GM12873 (cell line): ENCODE results near the gene ST3GAL4.

Experiments used
- TF ChIP-seq, protein P1 (sequence below): IDR thresholded peaks from 2 replicates; pipeline ENCODE4 v1.5.1; 2012; ENCODE audit warnings: low read depth, mild to moderate bottlenecking, moderate library complexity, low read length, control low read depth; ENCODE audit not compliant: insufficient read depth; ENCODE audit errors: missing control alignments

The ST3GAL4 gene

DNA sequence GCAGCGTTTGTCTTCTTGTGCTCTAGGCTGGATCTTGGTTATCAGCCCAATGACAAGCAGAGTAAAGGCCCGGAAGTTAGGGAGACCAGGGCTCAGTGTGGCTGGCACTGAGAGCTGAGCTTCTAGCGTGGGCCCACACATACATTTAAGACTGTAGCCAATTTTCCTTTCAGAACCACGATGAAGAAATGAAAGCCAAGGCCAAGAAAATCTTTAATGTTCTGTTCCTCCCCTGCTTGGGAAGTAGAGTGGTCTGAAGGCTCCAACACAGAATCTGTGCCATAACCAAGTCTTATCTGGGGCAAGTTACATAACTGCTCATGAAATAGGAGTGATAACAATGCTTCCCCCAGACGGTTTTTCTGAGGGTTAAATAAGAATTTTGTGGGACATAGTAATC is 4.7 kb upstream of the ST3GAL4 start:
- TF ChIP-seq, protein P1, sequence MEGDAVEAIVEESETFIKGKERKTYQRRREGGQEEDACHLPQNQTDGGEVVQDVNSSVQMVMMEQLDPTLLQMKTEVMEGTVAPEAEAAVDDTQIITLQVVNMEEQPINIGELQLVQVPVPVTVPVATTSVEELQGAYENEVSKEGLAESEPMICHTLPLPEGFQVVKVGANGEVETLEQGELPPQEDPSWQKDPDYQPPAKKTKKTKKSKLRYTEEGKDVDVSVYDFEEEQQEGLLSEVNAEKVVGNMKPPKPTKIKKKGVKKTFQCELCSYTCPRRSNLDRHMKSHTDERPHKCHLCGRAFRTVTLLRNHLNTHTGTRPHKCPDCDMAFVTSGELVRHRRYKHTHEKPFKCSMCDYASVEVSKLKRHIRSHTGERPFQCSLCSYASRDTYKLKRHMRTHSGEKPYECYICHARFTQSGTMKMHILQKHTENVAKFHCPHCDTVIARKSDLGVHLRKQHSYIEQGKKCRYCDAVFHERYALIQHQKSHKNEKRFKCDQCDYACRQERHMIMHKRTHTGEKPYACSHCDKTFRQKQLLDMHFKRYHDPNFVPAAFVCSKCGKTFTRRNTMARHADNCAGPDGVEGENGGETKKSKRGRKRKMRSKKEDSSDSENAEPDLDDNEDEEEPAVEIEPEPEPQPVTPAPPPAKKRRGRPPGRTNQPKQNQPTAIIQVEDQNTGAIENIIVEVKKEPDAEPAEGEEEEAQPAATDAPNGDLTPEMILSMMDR: no peak

DNA sequence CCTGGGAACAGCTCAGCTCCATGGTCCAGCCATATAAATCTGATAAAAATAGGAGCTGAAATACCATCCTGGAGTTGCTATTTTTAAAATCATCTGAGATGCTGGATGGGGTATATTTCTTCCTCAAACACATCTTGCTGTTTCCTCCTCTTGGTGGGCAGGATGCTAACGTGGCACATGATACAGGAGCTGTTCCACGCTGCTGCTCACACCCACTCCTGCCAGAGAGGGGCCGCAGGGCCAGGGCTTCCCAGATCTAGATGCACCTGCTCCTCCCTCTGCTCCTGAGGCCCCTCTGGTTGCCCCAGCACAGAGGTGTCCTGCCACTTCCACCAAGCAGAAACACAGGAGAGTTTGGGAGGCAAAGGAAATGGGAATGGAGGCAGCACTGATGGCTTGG is 3.3 kb upstream of the ST3GAL4 start:
- TF ChIP-seq, protein P1: no peak

DNA sequence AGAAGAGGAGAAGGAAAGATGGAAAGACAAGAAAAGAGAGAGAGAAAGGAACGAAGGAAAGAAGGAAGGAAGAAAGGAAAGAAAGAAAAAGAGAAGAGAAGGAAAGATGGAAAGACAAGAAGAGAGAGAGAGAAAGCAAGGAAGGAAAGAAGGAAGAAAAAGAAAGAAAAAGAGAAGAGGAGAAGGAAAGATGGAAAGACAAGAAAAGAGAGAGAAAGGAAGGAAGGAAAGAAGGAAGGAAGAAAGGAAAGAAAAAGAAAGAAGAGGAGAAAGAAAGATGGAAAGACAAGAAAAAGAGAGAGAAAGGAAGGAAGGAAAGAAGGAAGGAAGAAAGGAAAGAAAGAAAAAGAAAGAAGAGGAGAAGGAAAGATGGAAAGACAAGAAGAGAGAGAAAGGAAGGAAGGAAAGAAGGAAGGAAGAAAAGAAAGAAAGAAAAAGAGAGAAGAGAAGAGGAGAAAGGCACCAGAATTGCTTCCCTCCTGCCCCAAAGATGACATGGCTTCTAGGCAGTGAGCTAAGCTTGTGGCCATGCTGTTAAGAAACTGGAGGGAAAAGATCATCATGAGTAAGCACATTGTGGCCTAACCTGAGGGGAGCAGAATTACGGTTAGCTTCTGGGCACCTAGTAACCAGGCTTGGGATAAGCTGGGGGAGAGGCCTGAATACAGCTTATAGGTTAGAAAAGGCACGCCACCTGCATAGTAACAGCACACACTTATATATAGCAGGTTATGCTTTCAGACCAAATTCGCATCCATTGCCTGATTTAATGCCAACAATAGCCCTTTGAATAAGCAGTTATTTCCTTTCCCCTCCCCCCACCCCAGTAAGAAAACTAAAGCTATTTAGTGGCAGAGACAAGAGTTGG is 2.3 kb upstream of the ST3GAL4 start:
- TF ChIP-seq, protein P1: no peak

DNA sequence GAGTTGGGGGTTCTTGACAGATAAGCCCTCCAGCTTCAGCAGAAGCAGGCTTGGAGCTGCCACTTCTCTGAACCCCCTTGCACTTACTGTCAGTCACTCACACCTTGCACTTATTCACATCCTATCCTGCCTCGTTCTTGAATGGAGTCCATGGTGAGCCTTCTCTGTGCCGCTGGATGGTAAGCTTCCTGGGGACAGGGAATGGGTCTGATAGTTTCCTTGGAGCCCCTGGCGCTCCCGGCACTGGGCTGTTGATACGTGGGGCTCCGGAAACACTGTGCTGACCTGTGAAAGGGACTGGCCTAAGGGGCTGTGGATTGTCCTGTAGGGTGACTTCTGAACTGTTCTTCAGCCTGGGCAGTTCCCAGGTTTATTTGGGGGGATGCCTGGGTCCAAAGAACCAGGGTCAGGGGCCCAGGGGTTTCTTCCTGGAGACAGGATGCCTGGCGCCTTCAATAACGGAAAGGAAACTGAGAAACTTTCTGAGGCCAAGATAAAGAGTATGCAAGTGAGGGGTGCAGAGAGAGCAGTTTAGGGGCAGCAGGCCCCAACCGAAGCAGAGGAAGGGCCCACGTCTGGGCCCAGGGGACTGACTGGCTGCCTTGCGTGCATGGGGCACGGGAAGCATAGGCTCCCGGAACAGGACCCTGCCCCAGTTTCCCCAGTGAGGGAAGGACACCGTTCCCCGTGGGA is 709 bp upstream of the ST3GAL4 start:
- TF ChIP-seq, protein P1: no peak

DNA sequence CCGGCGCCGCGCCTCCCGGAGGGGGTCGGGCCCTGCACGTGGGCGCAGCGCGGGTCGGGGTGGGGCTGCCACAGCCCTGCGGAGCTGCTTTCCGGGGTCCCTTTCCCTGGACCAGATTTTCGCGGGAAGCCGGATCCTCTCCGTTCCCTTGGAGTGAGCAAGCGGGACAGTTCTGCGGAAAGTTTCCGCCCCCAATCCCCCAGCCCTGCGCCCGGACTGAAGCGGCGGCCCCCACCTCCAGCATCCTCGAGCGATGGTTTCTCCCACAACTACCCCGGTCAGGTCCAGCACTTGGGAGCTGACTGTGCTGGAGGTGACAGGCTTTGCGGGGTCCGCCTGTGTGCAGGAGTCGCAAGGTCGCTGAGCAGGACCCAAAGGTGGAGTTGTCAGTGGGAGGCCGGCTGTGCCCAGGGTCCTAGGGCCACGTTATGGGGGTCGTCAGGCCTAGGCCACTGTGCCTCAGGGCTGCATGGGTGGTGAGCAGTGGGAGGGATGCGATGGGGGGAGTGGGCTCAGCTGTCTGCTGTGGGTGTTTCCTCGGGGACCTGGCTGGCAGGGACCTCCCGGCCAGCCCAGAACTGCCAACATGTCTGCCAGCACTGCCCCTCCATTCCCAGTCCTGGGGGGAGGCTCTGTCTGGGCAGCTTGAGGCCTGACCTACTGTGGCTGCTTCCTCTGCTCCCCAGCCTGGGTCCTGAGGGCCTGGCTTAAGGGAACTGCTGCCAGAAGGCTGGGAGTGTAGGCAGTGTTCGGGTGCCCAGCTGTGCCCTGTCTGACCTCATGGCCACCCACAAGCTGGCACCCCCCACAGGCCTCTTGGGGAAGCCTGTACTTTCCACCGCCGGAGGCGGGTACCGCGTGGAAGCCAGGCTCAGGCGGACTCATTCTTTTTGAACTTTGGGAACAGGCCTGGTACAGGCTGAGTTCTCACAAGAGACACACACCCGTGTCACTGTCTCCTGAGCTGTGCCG is 726 bp downstream of the ST3GAL4 start:
- TF ChIP-seq, protein P1: no peak

DNA sequence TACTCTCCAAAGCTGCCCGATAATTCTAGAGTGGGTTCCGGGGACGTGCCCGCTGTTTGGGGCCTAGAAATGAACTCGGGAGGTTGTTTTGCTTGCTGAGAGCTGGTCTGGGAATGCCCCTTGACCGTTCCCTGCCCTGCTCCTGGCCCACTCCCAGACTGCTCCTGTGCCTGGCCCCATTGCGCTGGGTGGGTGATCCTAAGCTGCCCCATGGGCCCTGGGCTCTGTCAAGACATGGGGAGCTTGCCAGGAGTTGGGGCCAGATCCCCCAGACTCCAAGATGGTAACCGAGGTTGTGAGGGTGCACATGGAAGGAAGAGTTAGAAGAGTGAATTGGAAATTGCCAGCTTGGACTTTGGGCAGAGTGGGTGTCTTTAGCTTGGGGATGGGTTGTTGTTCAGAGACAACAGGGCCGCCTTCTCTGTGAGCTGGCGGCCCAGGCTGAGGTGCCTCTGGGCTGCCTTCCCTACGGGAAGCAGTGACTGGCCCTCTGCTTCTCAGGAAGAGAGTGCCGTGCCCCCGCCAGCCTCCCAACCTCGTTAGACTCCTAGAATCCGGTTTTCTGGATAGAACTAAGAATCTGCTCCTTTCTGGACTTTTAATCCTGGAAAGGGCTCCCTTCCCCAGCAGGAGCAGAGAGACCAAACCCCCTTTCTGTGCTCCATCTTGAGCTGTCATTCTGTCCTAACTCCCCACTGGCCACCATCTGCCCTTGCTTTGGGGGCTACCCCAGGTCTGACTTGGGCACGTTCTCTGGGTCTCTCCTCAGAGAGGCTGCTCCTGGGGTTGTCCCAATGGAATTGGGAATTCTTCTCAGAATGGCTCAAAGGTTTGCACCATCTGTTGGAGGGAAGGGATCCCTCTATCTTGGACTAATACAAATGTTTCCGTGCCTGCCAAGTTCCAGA is 1.8 kb downstream of the ST3GAL4 start:
- TF ChIP-seq, protein P1: no peak
